Fibroblast of pulmonary artery (primary cell): ENCODE results near the gene MSI1.
A peak's percentile ranks its signal among the peaks of the same experiment; 100 is the strongest.

Experiments used
- DNase-seq: peaks from one replicate; pipeline ENCODE4 v3.0.0-alpha.2; 2010; ENCODE audit warnings: low read depth
- H3K4me3 ChIP-seq: replicated peaks from 2 replicates; pipeline ENCODE4 v1.5.1; 2011; ENCODE audit warnings: low read depth, mild to moderate bottlenecking, control low read depth, low read length, moderate library complexity
- TF ChIP-seq, protein P1 (sequence below): IDR thresholded peaks from 2 replicates; pipeline ENCODE4 v1.5.1; 2011; ENCODE audit warnings: mild to moderate bottlenecking, control low read depth, low read length, inconsistent platforms; ENCODE audit errors: missing control alignments

Gene MSI1

DNA sequence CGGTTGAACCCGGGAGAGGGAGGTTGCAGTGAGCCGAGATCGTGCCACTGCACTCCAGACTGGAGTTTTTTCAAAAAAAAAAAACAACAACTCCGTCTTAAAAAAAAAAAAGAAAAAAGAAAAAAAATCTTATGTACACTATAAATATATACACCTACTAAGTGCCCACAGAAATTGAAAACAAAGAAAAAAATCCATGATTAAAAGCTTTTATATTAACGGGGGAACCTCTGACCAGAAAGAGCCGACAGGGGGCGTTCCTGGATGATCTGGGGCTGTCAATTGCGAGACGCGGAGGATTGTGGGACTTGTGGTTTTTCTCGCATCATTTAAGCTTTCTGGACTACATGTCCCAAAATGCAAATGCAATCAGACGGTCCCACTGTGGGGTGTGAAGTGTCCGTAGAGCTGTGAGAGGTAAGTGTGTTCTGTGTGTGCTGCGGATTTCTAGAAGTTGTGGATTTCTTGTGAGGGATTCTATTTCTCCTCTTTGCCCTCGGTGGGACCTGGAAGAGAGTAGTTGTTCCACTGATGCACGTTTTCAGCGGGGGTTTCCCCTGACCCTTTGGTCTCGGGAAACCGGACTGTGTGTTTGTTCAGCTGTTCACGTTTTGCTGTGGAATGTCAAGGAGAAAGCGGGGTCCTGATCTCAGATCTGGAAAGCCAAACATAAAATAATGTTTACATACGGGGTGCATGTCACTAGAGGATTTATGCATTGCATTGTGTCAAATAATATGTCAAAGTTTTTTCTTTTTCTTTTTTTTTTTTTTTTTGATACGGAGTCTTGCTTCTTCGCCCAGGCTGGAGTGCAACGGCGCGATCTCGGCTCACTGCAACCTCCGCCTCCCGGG, 66.8 kb downstream of the MSI1 start, which contains the start of gene SIRT4:
SIRT4 (plus strand) TSS at position 360 of the 854 bp plus-strand sequence. CDS start 1,241 bp downstream, outside the sequence.
- peak within 1 kb of the TSS; percentile 76 for H3K4me3 ChIP-seq
- TF ChIP-seq, protein P1, sequence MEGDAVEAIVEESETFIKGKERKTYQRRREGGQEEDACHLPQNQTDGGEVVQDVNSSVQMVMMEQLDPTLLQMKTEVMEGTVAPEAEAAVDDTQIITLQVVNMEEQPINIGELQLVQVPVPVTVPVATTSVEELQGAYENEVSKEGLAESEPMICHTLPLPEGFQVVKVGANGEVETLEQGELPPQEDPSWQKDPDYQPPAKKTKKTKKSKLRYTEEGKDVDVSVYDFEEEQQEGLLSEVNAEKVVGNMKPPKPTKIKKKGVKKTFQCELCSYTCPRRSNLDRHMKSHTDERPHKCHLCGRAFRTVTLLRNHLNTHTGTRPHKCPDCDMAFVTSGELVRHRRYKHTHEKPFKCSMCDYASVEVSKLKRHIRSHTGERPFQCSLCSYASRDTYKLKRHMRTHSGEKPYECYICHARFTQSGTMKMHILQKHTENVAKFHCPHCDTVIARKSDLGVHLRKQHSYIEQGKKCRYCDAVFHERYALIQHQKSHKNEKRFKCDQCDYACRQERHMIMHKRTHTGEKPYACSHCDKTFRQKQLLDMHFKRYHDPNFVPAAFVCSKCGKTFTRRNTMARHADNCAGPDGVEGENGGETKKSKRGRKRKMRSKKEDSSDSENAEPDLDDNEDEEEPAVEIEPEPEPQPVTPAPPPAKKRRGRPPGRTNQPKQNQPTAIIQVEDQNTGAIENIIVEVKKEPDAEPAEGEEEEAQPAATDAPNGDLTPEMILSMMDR: peak; percentile 74
- peak; percentile 96 for DNase-seq

DNA sequence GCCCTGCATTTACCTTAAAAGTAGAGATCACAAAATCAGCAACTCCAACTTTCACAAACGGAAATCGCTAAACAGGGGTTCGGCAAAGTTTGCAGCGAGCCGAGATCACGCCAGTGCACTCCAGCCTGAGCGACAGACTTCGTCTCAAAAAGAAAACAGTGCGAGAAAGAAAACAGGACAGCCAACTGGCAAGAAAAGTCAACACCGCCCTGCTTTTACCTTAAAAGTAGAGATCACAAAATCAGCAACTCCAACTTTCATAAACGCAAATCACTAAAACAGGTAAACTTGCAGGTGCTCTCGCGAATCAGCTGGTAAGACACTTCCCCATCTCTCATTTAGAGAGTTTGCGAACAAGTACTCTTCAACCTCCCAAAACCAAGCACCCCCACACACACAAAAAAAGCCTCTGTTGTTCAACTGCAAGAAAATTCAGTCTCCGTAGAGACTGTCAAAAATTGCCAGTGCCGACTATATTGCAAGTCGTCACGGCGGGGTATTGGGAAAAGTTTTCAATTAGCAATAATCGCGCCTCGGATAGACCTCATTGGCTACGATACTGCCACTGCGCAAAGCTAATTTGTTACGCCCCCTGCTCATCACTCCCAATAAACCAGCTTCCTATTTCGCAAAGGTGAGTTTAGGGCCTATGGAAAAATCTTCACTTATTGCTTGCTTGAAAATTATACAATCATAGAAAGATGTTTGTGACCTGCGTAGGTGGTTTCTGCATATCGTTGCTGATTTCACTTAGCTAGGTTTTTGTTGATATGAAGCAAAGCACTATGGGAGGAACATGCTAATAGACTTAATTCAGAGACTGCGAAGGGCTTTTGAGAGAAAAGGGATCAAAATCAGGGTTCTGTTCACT, 76.1 kb downstream of the MSI1 start, which contains the start of gene RNU4-1:
RNU4-1 (minus strand) TSS at position 577 of the 871 bp plus-strand sequence.
- H3K4me3 ChIP-seq: peak within 1 kb of the TSS; percentile 59
- DNase-seq: peak; percentile 96
- TF ChIP-seq, protein P1: no peak

DNA sequence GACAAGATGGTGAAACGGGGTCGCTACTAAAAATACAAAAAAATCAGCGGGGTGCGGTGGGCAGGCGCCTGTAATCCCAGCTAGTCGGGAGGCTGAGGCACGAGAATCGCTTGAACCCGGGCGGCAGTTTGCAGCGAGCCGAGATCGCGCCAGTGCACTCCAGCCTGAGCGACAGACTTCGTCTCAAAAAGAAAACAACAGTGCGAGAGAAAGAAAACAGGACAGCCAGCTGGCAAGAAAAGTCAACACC, 76.6 kb downstream of the MSI1 start:
- DNase-seq: no peak
- H3K4me3 ChIP-seq: peak overlapping the region; percentile 59
- TF ChIP-seq, protein P1: no peak
